ENCODE data around the gene GPRC5D.

GPRC5D gene

DNA sequence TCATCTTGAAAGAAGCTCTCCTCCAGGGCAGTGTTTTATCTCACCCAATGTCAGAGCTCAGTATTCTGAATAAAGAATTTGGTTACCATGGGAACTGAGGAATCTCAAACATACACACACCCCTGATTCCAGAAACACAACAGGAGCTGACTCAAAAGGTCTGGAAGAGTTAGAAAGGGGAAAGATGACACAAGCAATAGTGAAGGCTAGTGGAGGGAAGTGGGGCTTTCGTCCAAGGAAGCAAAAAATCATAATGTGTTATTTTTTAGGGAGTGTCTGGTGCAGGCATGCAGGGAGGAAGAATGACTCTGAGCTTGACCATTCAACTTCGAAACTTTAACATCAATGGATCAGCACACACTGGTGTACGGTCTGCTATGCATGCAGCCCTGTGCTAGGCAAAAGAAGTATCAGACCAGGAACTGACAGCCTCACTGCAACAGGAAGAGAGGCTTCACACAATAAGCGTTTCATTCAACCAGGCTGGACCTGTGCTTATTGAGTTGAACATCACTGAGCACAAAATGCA is 27.8 kb upstream of the GPRC5D start:
- peak; percentile 89 for DNase-seq (ENCODE audit: low read depth)

DNA sequence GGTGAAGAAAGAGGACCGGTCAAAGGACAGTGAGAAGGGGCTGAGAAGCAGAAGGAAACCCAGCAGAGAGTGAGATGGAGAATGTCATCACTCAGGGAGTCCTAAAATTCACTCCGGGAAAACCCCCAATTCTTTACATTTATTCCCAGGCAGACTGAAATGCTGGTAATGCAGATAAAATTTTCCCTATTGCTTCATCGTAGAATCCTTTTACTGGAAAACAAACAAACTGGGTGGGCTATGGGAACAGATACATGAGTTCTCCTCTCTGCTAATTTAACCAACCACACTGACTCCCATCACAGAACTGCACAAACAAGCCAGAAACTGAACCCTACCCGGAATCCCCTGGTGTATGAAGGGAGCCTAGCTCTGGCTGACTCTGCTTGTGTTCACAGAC is 27.2 kb upstream of the GPRC5D start:
- peak; percentile 25 for DNase-seq (ENCODE audit: low read depth)

DNA sequence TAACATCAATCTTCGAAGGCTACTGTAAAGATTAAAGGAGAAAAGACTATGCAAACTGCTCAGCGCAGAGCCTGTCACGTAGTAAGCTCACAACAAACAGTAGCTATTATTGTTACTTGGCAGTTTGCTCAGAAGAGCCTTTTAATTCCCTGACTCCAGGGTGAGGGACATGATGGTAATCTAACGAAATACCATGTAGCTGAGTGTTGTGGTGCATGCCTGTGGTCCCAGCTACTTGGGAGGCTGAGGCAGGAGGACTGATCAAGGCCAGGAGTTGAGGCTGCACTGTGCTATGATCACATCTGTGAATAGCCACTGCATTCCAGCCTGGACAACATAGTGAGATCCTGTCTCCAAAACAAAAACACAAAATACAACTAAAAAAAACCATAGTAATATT is 25.3 kb upstream of the GPRC5D start:
- DNase-seq (ENCODE audit: low read depth), result no peak

DNA sequence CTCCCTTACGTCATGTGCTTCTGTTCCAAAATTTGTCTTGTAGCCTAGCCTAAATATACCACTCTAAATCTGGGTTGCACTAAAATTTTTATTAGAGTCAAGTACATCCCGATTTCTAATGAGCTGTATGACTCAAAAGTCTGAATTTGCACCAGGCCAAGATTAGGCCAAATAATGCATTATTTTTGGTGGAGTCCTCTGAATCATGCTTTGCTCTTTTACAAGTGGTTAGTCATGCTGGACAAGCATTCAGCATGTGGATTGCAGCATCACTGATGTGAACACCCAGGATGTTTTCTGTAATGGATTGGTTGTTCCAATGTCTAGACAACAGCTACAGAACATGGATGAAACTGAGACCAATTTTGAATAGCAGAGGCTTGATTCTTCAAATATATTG is 24.4 kb upstream of the GPRC5D start:
- peak; percentile 91 for DNase-seq (ENCODE audit: low read depth)

DNA sequence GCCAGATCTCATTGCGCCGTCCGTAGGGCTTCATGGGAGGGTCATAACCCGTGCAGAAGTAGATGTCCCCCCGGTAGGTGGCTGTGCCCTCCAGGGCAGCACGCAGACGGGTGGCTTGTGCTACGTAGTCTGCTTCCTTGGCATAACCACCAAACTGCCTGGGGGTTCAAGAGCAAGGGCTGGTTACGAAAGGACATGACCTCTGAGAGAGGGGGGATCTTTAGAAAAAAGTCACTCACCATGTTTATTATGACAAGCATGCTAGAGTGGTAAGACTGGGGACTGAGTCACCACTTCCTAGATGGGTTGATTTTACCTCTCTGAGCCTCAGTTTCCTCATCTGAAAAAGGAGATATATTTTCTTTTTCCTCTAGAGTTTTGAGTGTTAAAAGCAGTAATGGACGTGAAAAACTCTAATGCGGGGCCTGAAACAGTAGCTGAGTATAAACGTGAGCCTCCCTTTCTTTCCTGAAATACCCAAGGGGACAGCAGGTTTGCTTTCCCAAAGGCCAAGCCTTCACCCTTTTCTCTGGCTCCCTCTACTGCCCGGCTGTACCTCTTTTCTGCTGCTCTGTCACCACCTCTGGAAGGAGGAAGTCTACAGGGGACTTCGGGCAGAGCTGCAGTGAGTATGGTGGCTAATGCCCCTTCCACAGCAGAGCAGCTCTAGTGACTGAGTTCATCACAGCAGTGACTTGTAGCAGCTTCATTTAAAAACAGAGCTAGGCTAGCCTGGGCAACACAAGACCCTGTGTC is 23.5 kb upstream of the GPRC5D start:
- peak; percentile 40 for DNase-seq (ENCODE audit: low read depth)

- no peak for DNase-seq (ENCODE audit: low read depth)
Measured at GRCh38 chr12:12974211-12974610, 22.2 kb upstream of the GPRC5D start.

- DNase-seq (ENCODE audit: low read depth), result no peak
Measured at GRCh38 chr12:12973019-12973418, 21.0 kb upstream of the GPRC5D start.

DNA sequence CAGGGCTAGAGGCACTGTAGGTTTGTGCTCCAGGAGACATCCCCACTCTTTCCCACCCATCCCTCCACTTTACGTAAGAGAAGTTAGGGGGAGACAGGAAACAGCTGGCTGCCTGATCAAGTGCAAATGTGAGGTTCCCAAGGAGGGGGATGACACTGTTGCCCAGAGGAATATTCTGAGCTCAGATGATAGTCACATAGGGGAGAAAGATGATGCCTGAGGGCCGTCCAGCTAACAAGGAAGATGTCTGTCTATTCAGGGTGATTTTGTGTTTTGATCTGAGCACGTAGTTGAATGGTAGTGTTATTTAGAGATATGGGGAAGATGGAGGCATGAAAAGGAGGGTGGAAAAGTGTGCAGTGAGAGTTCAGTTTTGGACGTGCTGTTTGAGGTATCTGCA is 13.9 kb upstream of the GPRC5D start:
- DNase-seq (ENCODE audit: low read depth), result no peak

- DNase-seq (ENCODE audit: low read depth), result no peak
Measured at GRCh38 chr12:12964255-12964654, 12.3 kb upstream of the GPRC5D start.

- no peak for DNase-seq (ENCODE audit: low read depth)
Measured at GRCh38 chr12:12960639-12961209, 8.8 kb upstream of the GPRC5D start.

- DNase-seq (ENCODE audit: low read depth), result no peak
Measured at GRCh38 chr12:12958886-12959285, 6.9 kb upstream of the GPRC5D start.

DNA sequence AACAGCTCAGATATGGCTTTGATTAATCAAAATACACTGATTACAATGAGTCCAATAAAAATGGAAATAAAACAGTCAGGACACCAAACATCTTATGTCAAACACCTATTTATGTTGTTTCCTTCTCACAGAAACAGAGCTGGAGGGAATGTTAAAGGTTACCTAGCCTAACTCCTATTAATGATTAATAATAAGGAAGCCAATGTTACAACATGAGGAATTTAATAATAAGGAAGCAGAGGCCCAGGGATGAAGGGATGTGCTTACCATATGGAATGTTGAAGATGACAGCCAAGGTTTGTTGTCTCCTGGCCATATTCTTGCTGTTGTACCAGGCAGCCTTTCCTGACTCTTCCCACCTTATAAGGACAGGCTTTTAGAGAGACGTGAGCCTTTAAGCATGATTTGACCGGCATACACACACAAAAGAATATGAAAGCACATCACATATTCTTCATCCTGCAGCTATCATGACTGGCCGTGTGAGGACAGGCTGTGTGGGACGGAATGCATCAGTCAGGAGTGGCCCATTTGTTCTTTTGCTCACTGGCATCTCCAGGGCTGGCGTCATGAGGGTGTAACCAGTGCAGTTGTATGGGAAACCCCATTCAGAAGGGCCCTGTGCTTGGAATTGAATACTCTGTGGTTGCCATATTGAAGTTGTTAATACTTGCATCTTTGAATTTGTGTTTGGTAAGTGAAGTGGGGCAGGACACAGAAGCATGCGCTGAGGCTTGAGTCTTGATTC is 3.1 kb upstream of the GPRC5D start:
- DNase-seq (ENCODE audit: low read depth), result no peak

- no peak for DNase-seq (ENCODE audit: low read depth)
Measured at GRCh38 chr12:12954356-12954755, 2.4 kb upstream of the GPRC5D start.

DNA sequence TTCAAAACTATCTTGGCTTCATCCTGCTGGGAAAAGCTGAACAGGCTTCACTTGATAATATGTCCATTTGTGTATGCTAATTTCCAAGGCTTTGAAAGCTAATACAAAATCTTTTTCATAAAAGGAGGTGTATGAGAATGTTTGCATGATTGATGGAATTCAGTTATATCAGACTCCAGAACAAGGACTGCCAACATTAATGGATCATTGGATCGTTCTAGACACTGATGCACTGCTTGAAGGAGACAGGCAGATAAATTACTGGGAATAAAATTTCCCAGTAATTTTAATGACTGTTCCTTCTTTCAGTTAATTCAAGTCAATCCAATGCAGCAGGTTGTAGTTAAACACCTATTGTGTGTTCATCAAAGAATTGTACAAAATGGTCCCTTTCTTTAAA is 466 bp downstream of the GPRC5D start:
- no peak for DNase-seq (ENCODE audit: low read depth)

GRCh38 chr12:12947902-12948301 is 4.1 kb downstream of the GPRC5D start:
- no peak for DNase-seq (ENCODE audit: low read depth)

GRCh38 chr12:12946686-12947355 is 5.1 kb downstream of the GPRC5D start:
- peak; percentile 26 for DNase-seq (ENCODE audit: low read depth)

- DNase-seq (ENCODE audit: low read depth), result no peak
Measured at GRCh38 chr12:12945591-12945990, 6.4 kb downstream of the GPRC5D start.

DNA sequence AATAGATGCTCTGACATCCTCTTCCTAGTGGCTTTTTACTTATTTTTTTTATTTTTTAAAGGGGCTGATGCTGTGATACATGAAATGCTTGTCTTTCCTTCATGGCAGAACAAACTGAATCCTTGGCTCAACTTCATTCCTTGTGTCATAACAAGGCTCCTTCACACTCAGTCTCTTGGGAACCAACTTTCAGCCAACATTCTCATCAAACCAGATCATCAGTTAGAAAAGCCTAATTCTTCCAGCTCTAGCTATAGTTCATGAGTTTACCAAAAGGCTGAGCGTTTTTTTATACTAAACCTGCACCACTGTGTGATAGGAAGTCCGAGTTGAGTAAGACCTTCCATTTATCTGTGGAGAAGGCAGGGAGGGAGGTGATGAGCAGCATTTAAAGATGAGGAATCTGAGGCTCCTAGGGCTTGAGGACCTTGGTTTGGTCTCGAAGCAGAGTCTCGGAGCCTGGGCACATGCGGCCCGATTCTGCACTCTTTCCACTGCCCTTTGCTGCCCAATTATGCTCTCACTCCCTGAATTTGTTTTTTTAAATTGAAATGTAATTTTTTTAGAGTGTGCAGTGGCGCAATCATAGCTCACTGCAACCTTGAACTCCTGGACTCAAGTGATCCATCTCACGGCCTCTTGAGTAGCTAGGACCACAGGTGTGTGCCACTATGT is 8.2 kb downstream of the GPRC5D start:
- DNase-seq (ENCODE audit: low read depth), result peak; percentile 74

GRCh38 chr12:12941450-12942350 is 10.3 kb downstream of the GPRC5D start:
- no peak for DNase-seq (ENCODE audit: low read depth)

DNA sequence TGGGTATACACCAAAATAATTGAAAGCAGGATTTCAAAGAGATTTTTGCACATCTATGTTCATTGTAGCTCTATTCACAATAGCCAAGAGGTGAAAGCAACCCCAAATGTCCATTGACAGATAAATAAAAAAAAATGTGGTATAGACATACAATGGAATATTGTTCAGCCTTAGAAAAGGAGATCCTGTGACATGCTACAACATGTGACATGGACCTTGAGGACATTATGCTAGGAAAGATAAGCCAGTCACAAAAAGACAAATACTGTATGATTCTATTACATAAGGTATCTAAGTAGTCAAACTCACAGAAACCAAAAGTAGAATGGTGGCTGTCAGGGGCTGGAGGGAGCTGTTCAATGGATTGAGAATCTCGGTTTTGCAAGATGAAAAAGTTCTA is 12.1 kb downstream of the GPRC5D start:
- DNase-seq (ENCODE audit: low read depth), result no peak

- DNase-seq (ENCODE audit: low read depth), result no peak
Measured at GRCh38 chr12:12938541-12938940, 13.4 kb downstream of the GPRC5D start.

Measured in fibroblast of gingiva (primary cell).